OCI-LY7 (cell line): ENCODE measurements around the gene AK5.

Experiments
- CTCF ChIP-seq: fragments of 200-600 bp; sonication (generic); conservative IDR thresholded peaks from 2 replicates; pipeline ENCODE4 v1.5.1; 2014; ENCODE audit warnings: mild to moderate bottlenecking, antibody characterized with exemption, low read length, moderate library complexity, mixed read lengths
- EZH2phosphoT487 ChIP-seq: fragments of 200-600 bp; sonication (generic); IDR thresholded peaks from 2 replicates; pipeline ENCODE4 v1.6.1; 2018; ENCODE audit warnings: low read depth, borderline replicate concordance, mild to moderate bottlenecking, mixed run types, antibody characterized with exemption, low read length, moderate library complexity, mixed read lengths

- no peak for TF ChIP-seq CTCF
- TF ChIP-seq EZH2phosphoT487, result no peak
These were observed 315.5 kb downstream of the AK5 start for GRCh38 chr1:77597310-77597709.
